HG02588 (cell line): ENCODE measurements around the gene TBXA2R.

ENCODE experiments used
- ATAC-seq: cut with Tn5 transposase; IDR thresholded peaks from one replicate; pipeline ENCODE4 v1.9.1; 2021; ENCODE audit warnings: mild to moderate bottlenecking, moderate library complexity; ENCODE audit not compliant: unreplicated experiment

Gene TBXA2R

DNA sequence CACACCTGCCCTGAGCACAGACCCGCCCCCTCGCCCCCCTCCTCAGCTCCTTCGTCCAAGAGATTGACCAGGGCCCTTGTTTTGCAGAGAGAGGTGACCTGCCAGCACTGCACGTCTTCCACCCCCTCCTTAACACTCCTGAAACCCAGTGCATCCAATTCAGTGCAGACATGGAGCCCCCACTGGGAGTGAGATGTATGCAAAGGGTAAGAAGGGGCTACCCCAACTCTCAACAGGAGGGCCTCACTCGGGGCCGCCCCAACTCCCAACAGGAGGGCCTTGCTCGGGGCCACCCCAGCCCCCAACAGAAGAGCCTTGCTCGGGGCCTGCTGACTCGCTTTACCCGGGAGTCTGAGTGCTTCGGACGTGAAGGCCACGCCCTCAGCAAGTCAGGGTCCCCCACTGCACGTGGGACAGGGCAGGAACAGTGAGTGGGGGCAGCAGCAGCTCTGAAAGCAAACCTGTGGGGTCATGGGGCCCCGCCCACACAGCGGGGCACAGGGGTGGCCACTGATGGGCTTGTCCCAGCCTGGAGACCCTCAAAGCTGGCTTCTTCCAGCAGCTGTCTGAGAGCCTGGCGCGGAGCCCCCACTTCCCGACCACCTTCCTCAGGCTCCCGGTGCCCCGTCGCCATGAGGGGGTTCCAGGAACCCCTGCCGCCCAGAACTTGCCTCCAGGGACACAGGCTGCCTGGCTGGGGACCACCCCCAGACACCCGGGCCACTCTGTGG lies 14.3 kb upstream of the TBXA2R start:
- ATAC-seq, result no peak

DNA sequence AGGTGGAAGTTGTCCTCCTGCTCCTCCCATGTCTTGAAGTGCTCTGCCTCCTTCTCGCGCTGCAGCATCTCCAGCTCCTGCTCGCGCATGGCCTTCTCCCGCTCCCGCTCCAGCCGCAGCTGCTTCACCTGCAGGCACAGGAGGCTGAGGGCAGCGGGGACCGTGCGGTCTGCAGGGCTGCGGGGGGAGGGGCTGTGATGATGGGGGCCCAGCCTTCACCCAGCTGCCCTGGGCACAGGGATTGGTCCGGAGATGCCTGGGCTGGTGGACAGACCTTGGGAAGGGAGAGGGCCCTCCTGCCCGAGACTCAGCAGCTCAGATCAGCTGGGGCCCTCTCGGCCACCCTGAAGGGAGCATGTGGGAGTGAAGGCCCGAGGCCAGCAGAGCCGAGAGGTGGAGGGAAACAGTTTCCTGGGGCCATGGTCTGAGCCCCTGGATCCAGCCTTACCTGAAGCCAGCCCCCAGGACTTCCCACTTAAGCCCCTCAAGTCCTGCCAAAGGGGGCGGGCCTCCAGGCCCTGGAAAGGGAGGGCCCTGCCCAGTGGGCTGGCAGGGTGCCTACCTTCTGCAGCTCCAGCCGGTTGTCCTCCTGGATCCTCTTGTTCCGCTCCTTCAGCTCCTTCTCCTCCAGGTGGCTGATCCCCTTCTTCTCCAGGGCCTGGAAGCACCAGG lies 13.6 kb upstream of the TBXA2R start:
- no peak for ATAC-seq

DNA sequence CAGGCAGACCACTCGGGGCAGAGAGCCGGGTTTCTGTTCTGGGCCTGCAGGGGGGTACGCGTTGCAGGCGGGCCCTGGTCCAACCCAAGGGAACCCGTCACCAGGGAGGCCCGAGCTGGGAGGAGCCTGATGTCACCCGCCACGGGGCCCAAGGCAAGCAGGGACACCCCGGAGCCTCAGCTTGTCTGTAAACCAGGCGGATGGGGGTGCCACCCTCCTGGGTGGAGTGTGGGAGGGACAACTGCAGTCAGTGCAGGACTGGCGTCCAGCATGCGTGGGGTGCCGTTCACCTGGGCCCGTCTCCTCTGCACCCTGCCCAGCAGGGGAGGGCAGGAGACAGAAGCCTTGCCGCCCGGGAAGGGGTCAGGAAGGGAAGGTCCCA lies 12.9 kb upstream of the TBXA2R start:
- no peak for ATAC-seq

DNA sequence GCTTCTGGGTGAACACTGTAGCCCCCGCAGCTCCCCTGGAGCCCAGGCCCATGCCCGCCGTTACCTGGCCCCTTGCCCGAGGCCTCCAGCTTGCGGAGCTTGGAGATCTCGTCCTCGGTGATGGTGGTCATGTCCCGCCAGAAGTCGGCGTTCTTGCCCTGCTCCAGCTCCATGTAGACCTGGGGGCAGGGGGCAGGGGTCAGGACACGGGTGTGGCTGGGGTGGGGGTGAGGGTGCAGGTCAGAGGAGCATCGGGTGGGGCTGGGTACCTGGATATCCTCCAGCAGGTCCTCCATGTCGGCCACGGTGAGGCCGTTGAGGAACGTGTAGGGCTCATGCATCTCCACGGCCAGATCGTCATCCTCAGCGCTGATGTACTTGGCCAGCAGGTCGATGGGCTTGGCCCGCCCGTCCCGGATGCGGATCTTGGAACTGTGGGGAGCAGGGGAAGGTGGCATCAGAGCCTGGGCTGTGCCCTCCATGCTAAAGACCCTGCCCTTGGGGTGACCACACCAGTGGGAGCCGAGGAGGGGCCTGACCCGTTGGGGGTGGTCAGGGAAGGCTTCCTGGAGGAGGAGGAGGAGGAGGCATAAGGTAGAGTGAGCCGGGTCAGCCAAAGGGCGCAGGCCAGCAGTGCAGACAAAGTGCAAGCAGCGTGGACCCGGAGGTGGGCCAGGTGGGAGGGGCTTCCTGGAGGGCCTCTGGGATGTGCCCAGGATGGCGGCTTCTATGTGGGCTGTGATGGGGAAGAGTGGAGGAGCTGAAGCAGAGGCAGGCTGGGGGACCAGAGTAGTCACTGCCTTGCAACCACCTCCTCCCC lies 12.3 kb upstream of the TBXA2R start:
- ATAC-seq, result no peak

DNA sequence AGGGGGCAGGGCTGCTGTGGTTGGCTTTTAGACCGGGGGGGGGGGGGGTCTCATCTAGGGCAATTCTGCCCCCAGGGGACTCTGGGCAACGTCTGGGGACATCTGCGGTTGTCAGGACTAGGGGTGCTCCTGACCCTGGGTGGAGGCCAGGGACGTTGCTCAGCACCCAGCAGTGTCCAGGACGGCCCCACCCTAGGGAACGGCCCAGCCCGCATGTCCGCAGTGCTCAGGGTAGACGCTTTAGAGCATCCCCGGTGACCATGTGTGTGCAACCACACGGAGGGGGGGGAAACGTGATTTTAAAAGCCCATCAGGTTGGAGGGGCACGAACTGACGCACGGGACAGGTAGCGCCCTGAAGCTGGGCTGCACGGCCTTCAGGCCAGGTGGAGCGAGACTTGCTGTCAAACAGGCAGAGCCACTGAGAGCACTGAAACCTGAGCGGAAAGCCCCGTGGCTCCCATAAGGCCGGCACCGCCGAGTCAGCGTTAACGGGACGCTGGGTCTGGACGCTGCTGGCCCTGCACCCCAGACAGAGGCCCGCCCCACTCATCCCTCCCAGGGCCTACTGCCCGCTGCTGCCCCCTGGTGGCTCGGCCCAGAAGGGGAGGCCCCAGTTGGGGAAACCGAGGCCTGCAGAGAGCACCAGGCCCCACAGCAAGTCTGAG lies 11.6 kb upstream of the TBXA2R start:
- ATAC-seq, result no peak

DNA sequence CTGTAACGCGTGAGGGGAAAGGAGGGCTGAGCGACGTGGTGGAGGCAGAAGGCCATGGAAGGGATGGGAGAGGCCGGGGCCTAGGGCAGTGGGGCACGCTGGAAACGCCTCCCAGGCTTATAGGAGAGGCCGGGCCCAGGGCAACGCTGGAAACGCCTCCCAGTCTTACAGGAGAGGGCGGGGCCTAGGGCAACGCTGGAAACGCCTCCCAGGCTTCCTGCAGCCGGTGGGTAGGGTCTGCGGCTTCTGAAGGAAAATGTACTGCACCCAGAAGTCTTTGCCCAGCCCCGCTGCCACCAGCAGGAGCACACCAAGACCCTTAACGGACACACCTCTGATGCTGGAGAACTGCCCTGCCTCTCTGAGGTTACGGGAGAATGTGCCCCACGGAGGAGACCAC lies 10.8 kb upstream of the TBXA2R start:
- ATAC-seq, result no peak

- ATAC-seq, result no peak
These were observed 9.0 kb upstream of the TBXA2R start for GRCh38 chr19:3615524-3616135.

DNA sequence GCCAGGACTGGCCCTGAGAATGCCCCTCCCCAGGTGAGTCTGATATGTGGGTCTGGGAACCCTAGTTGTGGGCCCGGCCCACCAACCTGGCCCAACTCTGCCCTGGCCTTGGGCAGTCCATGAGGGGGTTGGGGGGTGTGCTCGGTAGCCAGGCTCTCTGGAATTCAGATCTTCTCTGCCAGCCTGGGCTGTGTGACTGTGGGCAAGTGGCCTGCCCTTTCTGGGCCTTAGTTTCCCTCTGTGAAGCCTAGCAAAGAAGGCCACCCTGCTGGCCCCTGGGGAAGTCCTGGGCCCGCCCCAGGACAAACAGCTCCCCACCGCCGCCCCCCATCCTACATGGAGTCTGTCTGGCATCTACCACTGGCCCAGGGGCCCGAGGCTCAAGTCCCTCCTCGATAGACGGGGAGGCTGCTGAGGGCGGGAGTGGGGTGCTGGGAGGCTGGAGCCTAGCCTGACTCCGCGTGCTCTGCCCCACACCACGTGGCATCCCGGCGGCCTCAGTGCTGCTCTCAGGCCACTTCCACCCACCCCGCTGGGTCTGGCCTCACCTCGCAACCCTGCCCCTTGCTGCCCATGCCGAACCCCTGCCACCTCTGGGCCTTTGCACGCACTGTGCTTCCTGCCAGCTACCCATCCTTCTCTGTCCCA lies 8.3 kb upstream of the TBXA2R start:
- ATAC-seq, result no peak

DNA sequence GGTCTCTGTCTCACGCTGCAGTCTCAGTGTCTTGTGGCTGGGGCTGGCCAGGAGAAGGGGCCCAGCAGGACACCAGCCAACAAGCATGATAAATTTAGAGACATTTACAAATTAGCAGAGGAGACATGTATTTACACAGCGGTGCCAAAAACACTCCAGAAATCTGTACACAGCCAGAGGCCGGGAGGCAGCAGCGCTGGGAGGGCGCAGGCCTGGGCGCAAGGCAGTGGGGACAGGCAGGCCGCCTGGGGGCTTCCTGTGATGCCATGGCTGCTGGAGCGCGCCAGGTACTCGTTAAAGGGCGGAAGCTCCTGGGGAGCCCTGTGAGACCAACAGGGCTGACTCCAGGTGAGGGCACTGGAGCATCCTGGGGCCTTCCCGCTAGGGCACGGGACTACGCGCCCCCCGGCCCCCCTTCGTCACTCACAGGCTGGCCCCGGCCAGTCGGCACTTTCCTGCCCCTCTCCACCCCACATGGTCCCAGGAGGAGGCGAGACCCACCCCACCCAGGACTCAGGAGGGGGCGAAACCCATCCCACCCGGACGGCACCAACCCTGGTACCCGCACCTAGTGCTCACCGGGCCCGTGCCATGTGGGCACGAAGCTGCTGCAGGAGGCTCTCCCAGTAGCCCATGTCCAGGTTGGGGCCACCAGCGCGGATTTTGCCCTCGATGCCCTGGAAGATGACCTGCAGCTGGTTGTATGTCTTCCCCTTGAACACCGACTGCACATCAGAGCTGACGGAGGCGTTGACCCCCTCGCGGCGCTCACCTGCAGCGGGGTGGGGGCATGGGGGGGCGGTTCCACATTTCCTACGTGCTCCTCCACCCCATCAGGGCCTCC lies 7.4 kb upstream of the TBXA2R start:
- no peak for ATAC-seq

- no peak for ATAC-seq
These were observed 6.4 kb upstream of the TBXA2R start for GRCh38 chr19:3612901-3613741.

DNA sequence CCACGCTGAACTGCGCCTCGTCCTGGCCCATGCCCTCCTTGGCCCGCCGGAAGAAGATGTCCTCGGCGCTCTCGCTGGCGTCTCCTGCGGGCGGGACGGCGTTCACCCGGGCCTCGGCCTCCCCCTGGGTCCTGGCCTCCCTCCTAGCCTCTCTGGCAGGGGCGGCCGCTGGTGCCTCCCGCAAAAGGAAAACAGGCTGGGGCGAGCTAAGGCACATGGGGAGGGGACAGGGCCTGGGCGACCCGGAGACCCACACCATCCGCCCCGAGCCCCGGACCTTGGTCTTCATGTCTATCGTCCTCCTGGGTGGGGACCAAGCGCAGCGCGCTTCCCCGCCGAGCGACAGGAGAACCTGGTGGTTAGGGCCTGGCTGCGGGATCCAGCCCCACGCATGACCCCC lies 5.7 kb upstream of the TBXA2R start:
- ATAC-seq, result no peak

- no peak for ATAC-seq
These were observed 5.2 kb upstream of the TBXA2R start for GRCh38 chr19:3611841-3612240.

GRCh38 chr19:3610745-3611717 lies 4.4 kb upstream of the TBXA2R start:
- no peak for ATAC-seq

DNA sequence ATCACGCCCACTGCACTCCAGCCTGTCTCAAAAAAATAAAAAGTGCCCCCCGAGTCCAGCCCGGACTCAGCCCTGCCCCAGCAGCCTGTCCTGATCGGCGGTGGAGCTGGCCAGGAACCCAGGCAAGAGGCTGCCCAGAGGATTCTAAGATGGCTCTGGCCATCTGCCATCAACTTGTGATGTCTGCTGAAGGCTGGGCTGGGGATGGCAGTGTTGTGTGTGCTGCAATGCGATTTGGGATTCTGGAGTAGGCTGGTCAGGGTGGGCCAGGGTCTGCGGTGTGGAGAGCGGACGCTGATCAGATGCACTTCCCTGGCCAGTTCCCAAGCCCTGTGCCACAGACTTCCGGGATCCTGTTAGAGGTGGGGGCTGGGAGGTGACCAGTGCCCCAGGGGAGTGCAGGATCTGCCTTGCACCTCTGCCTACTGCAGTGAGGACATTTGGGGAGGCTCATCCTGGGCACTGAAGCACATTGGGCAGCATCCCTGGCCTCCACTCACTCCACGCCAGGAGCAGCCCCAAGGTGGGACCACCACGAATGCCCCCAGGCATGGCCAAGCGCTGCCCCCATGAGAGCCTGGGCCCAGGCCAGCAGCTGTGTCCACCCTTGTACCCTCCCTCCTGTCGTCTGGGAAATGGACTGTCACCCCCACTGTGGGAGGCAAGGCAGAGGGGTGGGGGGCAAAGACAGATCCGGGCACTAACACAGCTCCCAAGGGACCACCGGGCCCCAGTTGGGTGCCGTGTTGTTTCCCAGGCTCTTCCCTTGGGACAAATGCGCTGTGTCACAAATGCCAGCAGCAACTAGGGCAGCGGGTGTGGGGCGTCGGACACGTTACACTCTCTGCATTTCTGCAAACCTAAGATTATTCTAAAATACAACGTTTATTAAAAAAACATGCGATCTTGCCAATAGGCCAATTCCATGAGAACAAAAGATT lies 3.4 kb upstream of the TBXA2R start:
- no peak for ATAC-seq

DNA sequence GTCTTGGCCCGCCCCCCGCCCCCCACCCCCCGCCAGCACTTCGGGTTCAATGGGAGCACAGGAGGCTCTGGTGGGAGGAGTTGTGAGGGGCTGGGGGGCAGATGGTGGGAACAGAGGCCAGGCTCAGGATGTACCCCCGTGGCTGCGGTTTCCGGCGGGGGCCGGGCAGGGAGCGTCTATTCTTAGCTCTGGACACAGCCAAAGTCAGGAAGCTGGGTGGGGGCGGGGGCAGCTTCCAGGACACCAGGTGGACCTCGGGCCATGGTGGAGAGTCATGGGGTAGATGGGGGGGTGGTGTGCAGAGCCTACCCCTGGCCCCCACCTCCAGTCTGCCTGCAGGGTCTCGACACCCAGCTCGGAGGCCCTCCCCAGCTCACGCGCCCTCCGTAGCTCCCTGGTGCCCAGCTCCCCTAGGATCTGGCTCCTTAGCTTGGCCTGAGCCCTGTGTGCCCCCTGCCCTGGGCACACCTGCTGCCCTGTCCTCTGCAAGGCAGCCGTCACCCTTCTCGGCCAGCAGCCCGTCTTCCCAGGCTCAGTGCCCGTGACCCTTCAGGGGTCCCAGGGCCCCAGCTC lies 2.2 kb upstream of the TBXA2R start:
- ATAC-seq, result no peak

GRCh38 chr19:3608079-3608641 lies 1.5 kb upstream of the TBXA2R start:
- no peak for ATAC-seq
